Inflammatory macrophage (primary cell): Measurements from ENCODE around the gene PDXK.

Experiments used
- DNase-seq, 2 donors: peaks; one replicate each; pipeline ENCODE4 v3.0.0-alpha.2; 2020 to 2022

The PDXK gene

DNA sequence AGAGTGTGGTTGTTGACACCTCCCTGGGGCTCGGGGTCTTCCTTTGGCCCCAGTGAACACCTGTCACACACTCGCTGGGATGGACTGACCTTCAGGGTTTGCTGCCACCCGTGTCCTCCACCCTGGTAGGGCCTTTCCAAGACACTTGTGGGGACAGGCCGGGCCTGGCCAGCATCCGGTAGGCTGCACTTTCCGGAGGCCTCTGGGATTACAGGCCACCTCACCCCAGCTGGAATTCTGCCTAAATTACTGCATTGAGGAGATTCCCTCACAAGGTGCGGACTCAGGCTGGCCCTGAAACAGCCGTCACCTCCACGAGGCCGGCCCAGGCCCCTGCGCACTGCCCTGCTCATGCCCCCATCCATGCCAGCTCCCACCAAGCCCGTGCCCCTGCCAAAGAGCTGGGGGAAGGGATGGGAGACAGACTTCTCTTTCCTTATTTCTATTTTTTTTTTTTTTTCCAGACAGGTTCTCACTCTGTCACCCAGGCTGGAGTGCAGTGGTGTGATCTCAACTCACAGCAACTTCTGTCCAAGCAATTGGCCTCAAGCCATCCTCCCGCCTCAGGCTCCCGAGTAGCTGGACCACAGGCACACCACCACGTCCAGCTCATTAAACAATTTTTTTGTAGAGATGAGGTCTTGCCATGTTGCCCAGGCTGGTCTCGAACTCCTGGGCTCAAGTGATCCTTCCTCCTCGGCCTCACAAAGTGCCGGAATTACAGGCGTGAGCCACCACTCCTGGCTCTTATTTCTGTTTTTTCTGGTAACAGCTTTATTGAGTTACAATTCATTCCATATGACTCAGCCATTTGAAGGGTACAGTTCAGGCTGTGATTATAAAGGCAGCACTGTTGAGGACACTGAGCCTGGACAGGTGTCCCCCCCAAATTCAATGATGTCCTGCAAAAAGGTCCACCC, 45.9 kb downstream of the PDXK start:
- no peak for DNase-seq

DNA sequence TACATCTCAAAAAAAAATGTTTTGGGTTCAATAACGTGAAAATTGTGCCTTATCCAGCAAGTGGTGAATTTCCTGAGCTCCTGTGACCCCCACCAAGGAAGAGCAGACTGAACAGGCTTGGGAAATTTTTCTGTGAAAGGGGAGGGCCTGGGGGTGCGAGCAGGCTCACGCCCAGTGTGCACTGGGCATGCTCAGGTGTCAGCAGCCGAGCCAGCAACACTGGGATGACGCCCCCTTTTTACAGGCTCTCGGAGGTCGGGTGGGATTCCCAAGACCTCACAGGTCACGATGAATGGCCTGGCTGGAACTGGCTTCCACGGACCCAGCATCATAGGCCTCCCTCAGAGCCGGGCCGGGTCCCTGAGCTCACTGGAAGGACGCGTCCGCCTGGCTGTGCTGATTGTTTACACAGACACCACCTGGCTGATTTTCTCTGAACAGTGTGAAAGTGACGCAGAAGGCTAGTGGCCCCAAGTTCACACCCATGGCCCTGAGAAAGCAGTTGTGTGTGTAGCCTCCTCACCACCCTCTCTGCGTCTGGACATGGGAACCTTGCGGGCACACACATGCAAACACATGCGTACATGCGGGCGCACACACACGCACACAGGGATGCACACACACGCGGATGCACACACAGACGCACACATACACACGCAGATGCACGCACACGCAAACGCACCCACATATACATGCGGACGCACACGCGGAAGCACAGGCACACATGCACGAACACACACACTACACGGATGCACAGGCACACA, 48.0 kb downstream of the PDXK start:
- DNase-seq = no peak

DNA sequence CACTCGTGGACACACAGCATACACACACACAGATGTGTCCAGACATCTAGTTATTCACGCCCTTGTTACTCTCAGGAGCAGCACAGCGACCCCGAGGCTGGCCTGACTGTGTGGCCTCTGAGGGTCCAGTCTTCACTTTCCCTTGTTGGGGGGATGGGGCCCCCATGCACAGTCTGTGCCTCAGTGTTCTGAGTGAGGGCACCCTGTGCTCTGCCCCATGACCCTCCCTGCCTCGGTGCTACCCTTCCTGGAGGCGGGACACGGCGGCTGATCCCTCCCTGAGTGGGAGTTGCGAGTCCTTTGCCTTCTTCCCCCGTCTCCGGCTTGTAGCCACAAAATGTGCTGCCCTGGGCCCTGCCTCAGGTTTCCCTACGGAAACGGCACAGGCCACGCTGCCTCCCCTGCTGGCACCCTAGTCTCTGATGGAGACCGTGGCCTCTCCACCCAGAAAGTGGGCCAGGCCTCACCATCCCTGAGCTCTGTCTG, 48.6 kb downstream of the PDXK start:
- DNase-seq = peak; percentile 31 to 70

DNA sequence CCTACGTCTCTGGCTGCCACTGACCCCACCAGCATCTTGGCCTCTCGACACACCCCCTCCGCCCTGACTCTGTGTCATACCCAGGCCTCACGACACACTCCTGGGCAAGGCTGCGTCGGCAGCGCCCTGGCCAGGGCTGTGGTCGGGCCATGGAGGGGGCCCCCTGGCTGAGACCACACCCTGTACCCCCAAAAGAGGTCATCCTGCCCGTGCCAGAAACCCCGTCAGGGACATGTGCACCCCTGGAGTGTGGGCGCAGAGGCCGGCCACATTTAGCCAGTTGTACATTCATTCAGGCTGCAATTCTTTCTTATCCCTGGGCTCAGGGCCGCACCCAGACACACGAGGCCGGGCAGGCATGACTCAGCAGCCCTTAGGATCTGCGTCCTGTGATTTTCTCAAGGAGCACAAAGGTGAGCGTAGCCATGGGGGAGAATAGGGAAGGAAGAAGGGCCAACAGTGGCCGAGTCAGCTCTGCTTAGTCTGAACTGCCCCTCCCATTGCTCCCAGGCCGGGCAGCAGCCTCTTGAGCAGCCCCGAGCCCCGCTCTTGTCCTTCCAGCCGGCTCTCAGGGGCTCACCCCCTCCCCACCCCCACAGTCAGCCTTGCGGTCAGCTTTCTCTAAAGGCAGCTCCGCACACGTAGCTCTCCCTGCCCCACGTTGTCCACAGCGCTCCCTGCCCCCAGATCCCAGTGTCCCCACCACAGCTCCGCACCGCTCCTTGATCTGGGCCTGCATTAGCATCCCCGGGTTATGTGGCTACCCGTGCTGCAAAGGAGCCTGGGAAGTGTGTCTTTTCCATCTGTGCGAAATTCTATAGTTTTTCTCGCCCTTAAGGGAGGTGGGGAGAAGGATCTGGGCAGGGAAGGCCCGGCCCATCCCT, 49.3 kb downstream of the PDXK start:
- peak; percentile 91 to 97 for DNase-seq

DNA sequence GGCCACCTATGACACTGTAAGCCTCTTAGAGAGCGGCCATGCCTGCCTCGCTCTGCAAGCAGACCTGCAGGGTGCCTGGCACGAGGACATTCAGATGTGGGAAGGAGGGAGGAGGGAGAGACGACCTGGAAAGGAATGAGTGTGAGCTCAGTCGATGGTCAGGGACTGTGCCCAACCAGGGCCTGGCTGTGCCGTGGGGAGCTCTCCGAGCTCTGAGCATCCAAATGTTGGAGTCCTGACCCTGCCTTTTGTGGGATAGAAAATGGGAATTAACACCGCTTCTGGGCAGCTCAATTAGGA, 49.9 kb downstream of the PDXK start:
- DNase-seq = no peak

DNA sequence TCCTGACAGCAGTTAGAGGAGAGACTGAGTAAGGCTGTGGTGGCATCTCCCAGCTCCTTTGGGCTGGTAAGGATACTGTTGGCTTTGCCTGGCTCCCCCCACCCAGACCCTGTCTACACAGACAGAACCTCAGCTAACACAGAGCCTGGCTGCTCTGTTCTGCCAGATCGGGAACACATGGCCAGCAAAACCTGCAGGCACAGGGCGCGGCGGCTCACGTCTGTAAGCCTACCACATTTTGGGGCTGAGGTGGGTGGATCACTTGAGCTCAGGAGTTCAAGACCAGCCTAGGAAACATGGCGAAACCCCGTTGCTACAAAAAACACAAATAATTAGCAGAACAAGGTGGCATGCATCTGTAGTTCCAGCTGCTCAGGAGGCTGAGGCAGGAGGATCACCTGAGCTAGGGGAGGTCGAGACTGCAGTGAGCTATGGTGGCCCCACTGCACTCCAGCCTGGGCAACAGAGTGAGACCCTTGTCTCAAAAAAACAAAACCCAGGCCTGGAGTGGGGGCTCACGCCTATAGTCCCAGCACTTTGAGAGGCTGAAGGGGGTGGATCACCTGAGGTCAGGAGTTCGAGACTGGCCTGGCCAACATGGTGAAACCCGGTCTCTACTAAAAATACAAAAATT, 50.5 kb downstream of the PDXK start:
- no peak for DNase-seq

DNA sequence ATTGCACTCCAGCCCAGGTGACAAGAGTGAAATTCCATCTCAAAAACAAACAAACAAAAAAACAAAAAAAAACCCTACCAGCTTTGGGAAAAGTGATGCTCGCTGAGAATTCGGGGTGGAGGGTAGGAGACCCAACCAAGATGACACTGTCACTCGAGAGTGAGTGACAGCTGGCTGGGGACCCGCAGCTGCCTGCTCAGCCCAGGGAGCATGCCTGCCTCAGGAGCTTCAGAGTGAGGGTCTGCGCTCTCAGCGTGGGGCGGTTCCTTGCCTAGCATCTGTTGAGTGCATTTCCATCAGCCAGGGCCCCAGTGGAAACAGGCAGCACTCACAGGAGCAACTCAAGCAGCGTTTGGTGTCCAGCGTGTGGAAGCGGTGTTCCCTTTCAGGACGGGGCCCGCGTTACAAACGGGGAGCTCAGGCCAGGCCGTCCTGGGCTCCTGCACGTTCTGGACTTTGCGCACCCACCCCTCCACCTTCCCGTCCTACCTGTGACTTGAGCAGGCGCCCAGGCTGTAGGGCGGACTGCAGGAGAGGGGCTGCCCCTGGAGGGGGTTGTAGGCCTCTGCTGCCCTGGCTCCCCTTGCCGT, 51.2 kb downstream of the PDXK start:
- DNase-seq = no peak

DNA sequence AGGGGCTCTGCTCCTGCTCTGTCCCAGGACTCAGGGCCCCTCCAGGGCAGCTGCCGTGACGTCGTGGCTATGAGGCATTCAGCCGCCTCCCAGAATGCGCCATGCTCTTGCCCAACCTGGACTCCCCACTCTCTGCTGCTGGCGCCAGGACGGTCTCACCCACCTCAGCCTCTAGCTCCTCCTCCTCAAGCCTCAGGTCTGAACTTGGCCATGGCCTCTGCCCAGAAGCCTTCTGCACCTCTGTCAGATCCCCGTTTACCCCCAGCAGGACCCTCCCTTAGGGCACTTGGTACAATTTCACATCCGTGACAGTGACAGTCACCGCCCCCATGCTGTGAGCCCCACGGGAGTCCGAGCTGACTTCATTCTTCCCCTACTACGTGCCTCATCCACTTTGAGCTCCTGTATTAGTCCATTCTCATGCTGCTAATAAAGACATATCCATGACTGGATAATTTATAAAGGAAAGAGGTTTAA, 52.3 kb downstream of the PDXK start:
- peak; percentile 49 to 70 for DNase-seq

DNA sequence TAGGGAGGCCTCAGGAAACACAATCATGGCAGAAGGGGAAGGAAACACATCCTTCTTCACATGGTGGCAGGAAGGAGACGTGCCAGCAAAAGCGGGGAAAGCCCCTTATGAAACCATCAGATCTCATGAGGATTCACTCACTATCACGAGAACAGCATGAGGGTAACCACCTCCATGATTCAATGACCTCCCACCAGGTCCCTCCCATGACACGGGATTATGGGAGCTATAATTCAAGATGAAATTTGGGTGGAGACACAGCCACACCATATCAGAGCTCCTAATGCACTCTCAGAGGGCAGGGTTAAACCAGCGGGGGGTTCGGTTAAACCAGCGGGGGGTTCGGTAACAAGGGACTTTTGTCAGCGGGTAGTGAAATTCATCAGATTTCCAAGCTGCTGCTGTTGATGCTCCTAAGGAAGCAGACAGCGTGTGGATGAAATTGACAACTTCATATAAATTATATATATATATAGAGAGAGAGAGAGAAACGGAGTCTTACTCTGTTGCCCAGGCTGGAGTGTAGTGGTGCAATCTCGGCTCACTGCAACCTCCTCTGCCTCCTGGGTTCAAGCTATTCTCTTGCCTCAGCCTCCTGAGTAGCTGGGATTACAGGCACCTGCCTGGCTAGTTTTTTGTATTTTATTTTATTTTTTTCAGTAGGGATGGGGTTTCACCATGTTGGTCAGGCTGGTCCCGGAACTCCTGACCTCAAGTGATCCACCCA, 52.9 kb downstream of the PDXK start:
- DNase-seq = peak; percentile 95 to 97

DNA sequence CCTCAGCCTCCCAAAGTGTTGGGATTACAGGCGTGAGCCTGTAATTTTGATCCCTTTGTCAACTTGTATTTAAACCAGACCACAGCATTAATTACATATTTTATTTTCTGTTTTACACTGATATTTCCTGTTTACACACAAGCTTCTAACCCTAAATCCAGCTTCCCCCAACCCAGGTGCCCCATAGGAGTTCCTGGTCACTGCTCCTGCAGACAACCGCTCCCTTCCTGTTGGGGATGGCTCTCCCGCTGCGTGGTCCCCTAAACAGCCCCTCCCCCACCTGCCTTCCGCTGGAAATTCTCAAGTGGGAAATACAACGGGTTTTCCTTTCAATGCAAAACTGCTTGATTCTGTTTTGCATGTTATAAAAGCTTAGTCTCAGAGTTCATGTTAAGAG, 53.5 kb downstream of the PDXK start:
- peak; percentile 38 to 58 for DNase-seq

DNA sequence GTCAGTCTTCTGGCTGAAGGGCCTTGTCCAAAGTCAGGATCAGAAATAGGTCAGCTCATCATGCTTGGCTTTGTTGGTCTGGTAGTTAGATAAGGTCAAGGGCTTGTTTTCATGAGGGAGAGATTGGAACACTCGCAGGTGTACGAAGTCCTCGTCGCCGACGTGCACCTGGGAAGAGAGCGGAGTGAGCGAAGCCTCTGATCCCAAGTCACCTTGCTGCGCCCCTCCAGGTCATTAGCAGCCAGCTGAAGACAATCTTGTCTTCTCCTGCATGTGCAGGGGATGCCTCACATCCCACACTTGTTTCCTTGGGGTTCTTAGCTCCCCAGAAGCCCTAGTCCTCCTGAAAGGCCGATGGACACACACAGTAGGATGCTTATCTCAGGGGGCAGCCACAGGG, 55.2 kb downstream of the PDXK start:
- peak in 1 of 2 donors; percentile 15 for DNase-seq

DNA sequence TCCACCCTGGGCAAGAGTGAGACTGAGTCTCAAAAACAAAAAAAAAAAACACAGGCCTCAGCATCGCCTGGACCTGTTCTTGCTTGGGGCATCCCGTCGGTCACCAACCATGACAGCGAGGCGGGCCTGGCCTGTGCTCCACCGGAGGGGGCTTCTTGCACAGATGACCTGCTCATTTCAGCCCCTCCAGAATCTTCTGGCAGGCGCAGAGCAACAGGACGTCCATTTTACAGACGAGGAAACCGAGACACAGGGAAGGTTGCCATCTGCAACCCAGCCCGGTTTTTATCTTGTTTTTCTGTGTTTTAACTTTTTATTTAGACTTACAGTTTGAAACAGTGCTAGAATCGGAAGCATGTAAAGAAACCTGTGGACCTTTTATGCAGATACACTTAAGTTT, 56.3 kb downstream of the PDXK start:
- DNase-seq = peak in 1 of 2 donors; percentile 34

DNA sequence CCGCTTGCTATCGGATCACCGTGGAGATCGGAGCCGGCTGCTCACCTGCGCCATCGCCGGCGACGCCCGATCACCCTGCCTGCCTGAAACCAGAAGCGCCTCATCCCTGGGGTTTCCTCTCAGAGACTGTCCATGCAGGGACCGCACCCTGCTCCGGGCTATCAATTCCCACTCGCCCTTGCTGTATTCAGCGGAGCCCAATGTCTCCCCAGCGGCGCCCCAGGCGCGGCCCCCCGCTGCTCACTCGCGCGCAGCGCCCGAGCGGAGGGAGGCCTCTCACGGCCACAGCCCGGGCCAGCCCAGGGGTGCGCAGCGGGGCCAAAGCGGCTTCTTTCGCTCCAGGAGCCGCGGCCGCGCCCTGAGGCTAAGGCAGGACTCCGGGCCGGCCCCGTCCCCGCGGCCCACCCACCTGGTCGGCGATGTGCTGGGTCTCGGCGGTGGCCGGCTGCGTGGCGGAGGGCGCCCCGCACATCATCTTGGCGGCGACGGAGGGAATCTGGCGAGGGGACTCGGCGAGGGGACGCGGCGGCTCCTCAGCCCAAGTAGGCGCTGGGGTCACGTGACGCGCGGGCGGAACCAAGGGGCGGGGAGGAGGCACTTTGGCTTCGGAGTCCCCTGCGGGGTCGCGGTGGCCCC, 57.0 kb downstream of the PDXK start, which contains the start of gene CSTB:
TSS of gene CSTB (minus strand) at position 514 of the 636 bp plus-strand sequence. CDS start at position 475, 39 bp downstream.
- DNase-seq = peak in 1 of 2 donors; percentile 29

DNA sequence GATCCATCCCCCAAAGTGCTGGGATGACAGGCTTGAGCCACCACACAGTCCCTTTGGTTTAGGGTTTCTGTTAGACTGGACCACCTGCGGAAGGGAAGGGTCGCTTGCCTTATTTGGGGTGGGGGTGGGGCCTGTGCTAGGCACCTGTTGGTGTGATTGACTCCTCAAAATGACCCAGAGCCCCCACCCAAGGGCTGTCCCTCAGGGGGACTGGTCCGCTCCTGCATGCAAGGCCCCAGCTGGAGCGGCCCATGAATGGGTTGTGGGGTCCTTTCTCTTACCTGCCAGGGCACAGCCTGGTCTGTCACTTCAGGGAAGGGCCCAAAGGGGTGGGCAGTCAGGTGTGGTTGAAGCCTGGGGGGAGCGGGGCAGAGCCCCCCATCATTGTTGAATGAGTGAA, 59.0 kb downstream of the PDXK start:
- DNase-seq = no peak

DNA sequence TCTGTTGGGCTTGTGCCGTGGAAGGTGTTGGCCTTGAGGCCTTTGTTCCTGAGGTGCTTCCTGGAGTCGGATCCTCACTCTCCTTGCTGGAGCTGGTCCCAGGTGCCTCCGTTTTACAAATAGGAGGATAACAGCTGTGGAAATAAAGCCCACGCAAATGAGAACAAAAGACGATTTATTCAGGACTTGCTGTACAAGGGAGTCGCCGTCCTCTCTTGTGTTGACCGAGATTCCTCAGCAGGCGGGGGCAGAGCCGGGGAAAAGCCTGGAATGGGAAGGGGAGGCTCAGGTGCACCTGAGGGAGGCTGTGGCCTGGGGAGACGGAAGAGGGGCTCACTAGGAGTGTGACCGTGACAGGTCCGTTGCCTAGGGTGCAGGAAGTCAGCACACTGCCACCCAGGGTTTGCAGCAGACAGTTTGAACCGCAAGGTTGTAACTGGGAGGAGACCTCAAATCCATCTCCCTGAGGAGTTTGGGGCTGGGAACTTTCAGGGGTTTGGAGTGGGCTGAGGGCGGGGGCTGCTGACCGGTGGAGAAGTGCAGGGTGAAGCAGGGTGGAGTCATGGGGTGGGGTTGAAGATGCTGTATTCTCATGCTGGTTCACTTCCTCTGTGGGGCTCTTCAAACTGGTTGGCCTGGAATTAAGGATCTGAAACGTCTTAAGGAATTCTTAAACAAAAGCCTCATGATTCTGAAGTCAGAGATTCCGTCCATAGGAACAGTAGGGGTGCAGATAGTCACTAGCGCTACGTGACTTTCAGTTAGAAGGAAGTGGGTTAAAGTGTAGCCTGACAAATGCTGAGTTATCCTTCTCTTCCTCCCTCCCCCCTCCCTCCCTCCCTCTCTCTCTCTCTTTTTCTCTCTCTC, 59.8 kb downstream of the PDXK start:
- peak; percentile 93 to 96 for DNase-seq

DNA sequence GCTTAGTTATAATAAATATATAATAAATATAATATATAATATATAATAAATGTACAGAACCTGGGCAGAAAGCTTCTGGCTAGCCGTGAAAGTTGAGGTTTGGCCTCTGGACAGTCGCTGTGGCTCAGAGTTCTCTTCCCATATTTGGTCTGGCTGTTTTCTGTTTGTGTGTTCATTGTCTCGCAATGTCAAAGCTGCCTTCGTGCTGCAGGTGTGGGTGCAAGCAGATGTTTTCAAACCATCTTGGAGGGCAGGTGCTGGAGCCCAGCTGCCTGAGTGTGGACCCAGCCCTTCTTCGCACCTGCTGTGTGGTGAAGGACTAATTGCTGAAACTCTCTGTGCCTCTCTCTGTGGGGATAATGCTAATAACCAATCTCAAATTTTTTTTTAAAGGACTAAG, 60.7 kb downstream of the PDXK start:
- peak in 1 of 2 donors; percentile 31 for DNase-seq

DNA sequence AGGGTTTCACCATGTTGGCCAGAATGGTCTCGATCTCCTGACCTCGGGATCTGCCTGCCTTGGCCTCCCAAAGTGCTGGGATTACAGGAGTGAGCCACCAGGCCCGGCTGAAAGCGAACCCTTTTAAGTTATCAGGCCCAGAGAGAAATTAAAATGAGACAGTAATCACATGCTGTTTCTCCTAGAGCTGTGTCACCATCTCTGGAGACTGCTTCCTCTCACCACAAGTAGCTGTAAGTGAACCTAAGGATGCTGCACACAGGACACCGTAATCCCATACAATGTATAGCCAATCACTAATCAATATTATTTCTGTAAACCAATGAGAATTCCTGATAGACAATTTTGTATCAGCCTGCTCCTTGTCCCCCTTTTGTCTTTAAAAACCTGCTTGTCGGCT, 62.9 kb downstream of the PDXK start:
- DNase-seq = peak; percentile 52 to 68

DNA sequence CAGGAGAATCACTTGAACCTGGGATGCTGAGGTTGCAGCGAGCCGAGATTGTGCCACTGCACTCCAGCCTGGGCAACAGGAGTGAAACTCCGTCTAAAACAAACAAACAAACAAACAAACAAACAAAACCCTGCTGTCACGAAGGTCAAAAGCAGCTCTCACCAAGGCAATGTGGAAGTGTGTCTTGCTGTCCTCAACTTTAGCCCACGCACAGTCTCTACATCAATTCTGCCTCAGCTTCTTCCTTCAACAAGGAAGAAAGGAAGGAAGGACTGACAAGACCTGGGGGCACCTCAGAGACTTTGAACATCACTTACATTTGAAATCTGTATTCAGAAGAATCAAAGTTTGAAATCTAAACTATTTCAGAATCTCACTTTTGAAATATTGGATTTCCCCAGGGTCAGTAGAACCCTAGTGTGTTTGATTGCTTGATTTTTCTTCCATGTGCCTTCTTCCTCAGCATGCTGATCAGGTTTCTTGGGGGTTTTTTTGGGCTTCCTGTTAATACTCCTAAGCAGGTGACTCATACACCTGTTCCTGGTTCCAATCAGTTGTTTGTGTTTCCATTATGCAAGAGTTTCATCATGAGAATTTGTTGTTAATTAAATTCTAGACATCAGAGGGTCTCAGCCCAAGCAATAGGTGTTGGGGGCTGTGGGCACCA, 63.6 kb downstream of the PDXK start:
- DNase-seq = peak; percentile 32 to 77
